SK-N-SH (cell line): Measurements from ENCODE around the gene CASKIN2. TPM values are rescaled to one million over a fixed set of nuclear protein-coding genes. Genes with fewer than 3 reads are reported as not detected.

Experiments used
- CTCF ChIA-PET: fragments of 300-600, 350-600 bp; formaldehyde crosslinking; extraction: SDS; loops from one replicate; lab custom pipeline; 2021; lab: Yijun Ruan, JAX
- POLR2A ChIA-PET: fragments of 350-600 bp; sonication (Branson Sonifier 250); formaldehyde crosslinking; extraction: SDS; loops from one replicate; lab custom pipeline; 2020; ENCODE audit warnings: antibody characterized with exemption, inconsistent platforms; lab: Yijun Ruan, JAX
- DNase-seq: peaks from one replicate; pipeline ENCODE4 v3.0.0; 2012
- H2AFZ ChIP-seq: fragments of 200-600 bp; sonication (generic); 2 replicates; pipeline ENCODE4 v1.8.1; 2016; ENCODE audit warnings: antibody characterized with exemption, mild to moderate bottlenecking, low read depth
- H3F3A ChIP-seq: fragments of 200-600 bp; sonication (generic); replicated peaks from 2 replicates; pipeline ENCODE3; 2016; ENCODE audit warnings: antibody characterized with exemption, mild to moderate bottlenecking; ENCODE audit not compliant: insufficient read depth
- H3K27ac ChIP-seq, 2 experiments: fragments of 200-500 bp in 1 of 2; fragments of 200-600 bp in 1 of 2; sonication (Bioruptor generic) in 1 of 2; sonication (generic), shearing (Covaris generic) in 1 of 2; 2 replicates each; pipeline versions ENCODE4 v1.5.1 to v1.6.1; 2014 to 2016; ENCODE audit warnings: low read depth in 2 of 2, inconsistent platforms in 1 of 2, low read length in 1 of 2, mild to moderate bottlenecking in 1 of 2, mixed read lengths in 1 of 2
- H3K27me3 ChIP-seq: fragments of 200-600 bp; sonication (generic), shearing (Covaris generic); 2 replicates; pipeline ENCODE4 v1.6.1; 2016; ENCODE audit warnings: mixed run types; ENCODE audit not compliant: insufficient read depth
- H3K36me3 ChIP-seq, 2 experiments: fragments of 200-500 bp in 1 of 2; fragments of 200-600 bp in 1 of 2; sonication (Bioruptor generic) in 1 of 2; sonication (generic) in 1 of 2; replicated peaks in 1 of 2; 2 replicates each; pipeline versions ENCODE3 to v1.5.1; 2014 to 2016; ENCODE audit warnings: low read length in 1 of 2, mild to moderate bottlenecking in 1 of 2; ENCODE audit not compliant: insufficient read depth in 2 of 2, control insufficient read depth in 1 of 2
- H3K4me1 ChIP-seq, 2 experiments: fragments of 200-500 bp in 1 of 2; fragments of 200-600 bp in 1 of 2; sonication (Bioruptor generic) in 1 of 2; sonication (generic), shearing (Covaris generic) in 1 of 2; 2 replicates each; pipeline versions ENCODE4 v1.5.1 to v1.6.1; 2014 to 2016; ENCODE audit warnings: low read depth in 1 of 2, low read length in 1 of 2, mixed run types in 1 of 2; ENCODE audit not compliant: insufficient read depth in 2 of 2, control insufficient read depth in 1 of 2
- H3K4me2 ChIP-seq: fragments of 200-600 bp; sonication (generic), shearing (Covaris generic); 2 replicates; pipeline ENCODE4 v1.6.1; 2017; ENCODE audit warnings: mixed run types
- H3K4me3 ChIP-seq, 2 experiments: fragments of 200-500 bp in 1 of 2; fragments of 200-600 bp in 1 of 2; sonication (Bioruptor generic) in 1 of 2; sonication (generic), shearing (Covaris generic) in 1 of 2; 2 replicates each; pipeline versions ENCODE4 v1.5.1 to v1.8.1; 2014 to 2016; ENCODE audit warnings: low read depth in 2 of 2, inconsistent platforms in 1 of 2, low read length in 1 of 2, mild to moderate bottlenecking in 1 of 2, mixed read lengths in 1 of 2, moderate library complexity in 1 of 2
- H3K79me2 ChIP-seq: fragments of 200-600 bp; sonication (generic); 2 replicates; pipeline ENCODE4 v1.8.1; 2017; ENCODE audit warnings: mild to moderate bottlenecking; ENCODE audit not compliant: insufficient read depth
- H3K9ac ChIP-seq: fragments of 200-600 bp; sonication (generic); 2 replicates; pipeline ENCODE4 v1.6.1; 2017; ENCODE audit warnings: mixed run types
- H3K9me2 ChIP-seq: fragments of 200-600 bp; sonication (generic); 2 replicates; pipeline ENCODE4 v1.6.1; 2017; ENCODE audit warnings: mixed run types
- H3K9me3 ChIP-seq: fragments of 200-600 bp; sonication (generic); 2 replicates; pipeline ENCODE4 v1.6.1; 2017; ENCODE audit warnings: mixed run types, mild to moderate bottlenecking, moderate library complexity
- H4K20me1 ChIP-seq: fragments of 200-600 bp; sonication (generic); 2 replicates; pipeline ENCODE4 v1.6.1; 2017; ENCODE audit warnings: mild to moderate bottlenecking, mixed run types; ENCODE audit not compliant: insufficient read depth
- EP300 ChIP-seq, 2 experiments: IDR thresholded peaks; 2 replicates each; pipeline versions ENCODE4 v1.4.0 to v1.6.1; 2012; ENCODE audit warnings: borderline replicate concordance in 1 of 2, low read depth in 1 of 2, low read length in 1 of 2
- FOSL2 ChIP-seq: IDR thresholded peaks from 2 replicates; pipeline ENCODE4 v1.4.0; 2012; ENCODE audit warnings: low read depth, mild to moderate bottlenecking, moderate library complexity, borderline replicate concordance
- FOXJ3 ChIP-seq: sonication (generic); formaldehyde crosslinking; IDR thresholded peaks from 2 replicates; pipeline ENCODE4 v1.5.1; 2020; ENCODE audit warnings: mild to moderate bottlenecking, missing genetic modification reagents
- IRF3 ChIP-seq: fragments of 150-350 bp; IDR thresholded peaks from 2 replicates; pipeline ENCODE4 v1.6.1; 2016; ENCODE audit warnings: mild to moderate bottlenecking, low read depth, low read length
- MAX ChIP-seq: IDR thresholded peaks from 2 replicates; pipeline ENCODE4 v1.4.0; 2012; ENCODE audit warnings: low read depth
- NRF1 ChIP-seq: IDR thresholded peaks from 2 replicates; pipeline ENCODE4 v1.6.1; 2012; ENCODE audit warnings: low read depth, mild to moderate bottlenecking, low read length
- PBX3 ChIP-seq: IDR thresholded peaks from 2 replicates; pipeline ENCODE4; 2012
- POLR2AphosphoS5 ChIP-seq: IDR thresholded peaks from 2 replicates; pipeline ENCODE4 v1.6.1; 2012; ENCODE audit warnings: low read depth, low read length
- RAD21 ChIP-seq: IDR thresholded peaks from 2 replicates; pipeline ENCODE4 v1.6.1; 2012; ENCODE audit warnings: mild to moderate bottlenecking, low read length
- RFX5 ChIP-seq: IDR thresholded peaks from 2 replicates; pipeline ENCODE4 v1.6.1; 2012; ENCODE audit warnings: mild to moderate bottlenecking, improper control_type of control experiment, low read length
- RXRA ChIP-seq: IDR thresholded peaks from 2 replicates; pipeline ENCODE4 v1.4.0; 2012; ENCODE audit warnings: low read depth, mild to moderate bottlenecking, borderline replicate concordance
- TEAD4 ChIP-seq: IDR thresholded peaks from 2 replicates; pipeline ENCODE4 v1.4.0; 2012; ENCODE audit warnings: mild to moderate bottlenecking, borderline replicate concordance; ENCODE audit not compliant: insufficient read depth
- USF1 ChIP-seq: IDR thresholded peaks from 2 replicates; pipeline ENCODE4 v1.4.0; 2012; ENCODE audit warnings: low read depth, borderline replicate concordance
- USF2 ChIP-seq: fragments of 150-350 bp; IDR thresholded peaks from 2 replicates; pipeline ENCODE4 v1.6.1; 2017; ENCODE audit warnings: antibody characterized with exemption, low read length, low read depth, borderline replicate concordance
- YY1 ChIP-seq: IDR thresholded peaks from 2 replicates; pipeline ENCODE4 v1.4.0; 2012; ENCODE audit warnings: low read depth, mild to moderate bottlenecking
- whole genome bisulfite sequencing: methylation state at CpG from one replicate; pipeline ENCODE4 v1.1.6; 2017; ENCODE audit warnings: low lambda C conversion rate; 5-methylcytosine and 5-hydroxymethylcytosine counted together
- polyA plus RNA-seq, 3 experiments: library from polyadenylated mRNA; depleted of rRNA; stranded (reverse); fragments of >200 nt; gene quantifications; 2 replicates each; pipeline ENCODE4 v1.2.3, GENCODE V29; 2012

CASKIN2 gene
- polyA plus RNA-seq, 1 of the 3 experiments (the other 2 are of a cell fraction), result 6.5 TPM

GRCh38 chr17:75476271-75476671 is 39.1 kb downstream of the CASKIN2 start:
- Histone ChIP-seq H3K9me3 (no peaks in the 10 kb centered on the region), H4K20me1 (peaks cover 22% of the 10 kb centered on the region; the same call in 1 of the 2 replicates), H2AFZ (no peak overlapping the region), H3K36me3 (peaks cover 21 to 27% of the 10 kb centered on the region in 2 experiments), H3F3A (no peaks in the 10 kb centered on the region), H3K4me2 (no peak overlapping the region), H3K9me2 (no peaks in the 10 kb centered on the region), H3K4me3 (no peak overlapping the region), H3K79me2 (0 out of 2 replicates have a peak, but pooled peaks cover 1% of the 10 kb centered on the region), H3K9ac (no peak overlapping the region), H3K27ac (no peak overlapping the region), H3K27me3 (no peaks in the 10 kb centered on the region), H3K4me1 (no peaks in the 10 kb centered on the region; a peak in 1 of 4 replicates)
- 93% methylated on average over 8 of the region's 8 CpGs for WGBS
- CTCF ChIA-PET, result interaction anchor here (0.8 to 1.8 kb wide), 5 partner anchors 9 to 157 kb away, joined by 3 to 6 read pairs (median 3); partner anchors contain the start of genes SMIM5 and TSEN54
- TF ChIP-seq USF2 (no peak), TEAD4 (no peak), YY1 (no peak), PBX3 (no peak), EP300 (IDR thresholded peaks at IDR 0.05; ENCODE audit: borderline replicate concordance in 1 of 2, low read depth in 1 of 2, low read length in 1 of 2) (no peak)
- POLR2A ChIA-PET, result interaction anchor here (1.1 kb wide), 2 partner anchors 20 to 23 kb away, joined by 3 to 4 read pairs; partner anchors contain the start of gene TMEM94
- DNase-seq, result no peak

- POLR2A ChIA-PET, result interaction anchor here (1.1 kb wide), 2 partner anchors 19 to 24 kb away, joined by 3 to 4 read pairs; partner anchors contain the start of gene TMEM94
- Histone ChIP-seq H3K36me3 (peaks cover 21 to 27% of the 10 kb centered on the region in 2 experiments), H2AFZ (no peak overlapping the region), H3K27me3 (no peaks in the 10 kb centered on the region), H3K9me2 (no peaks in the 10 kb centered on the region)
- CTCF ChIA-PET, result interaction anchor here (0.9 kb wide), 2 partner anchors 36 to 157 kb away, joined by 3 read pairs; partner anchors contain the start of gene SMIM5
- no peak for TF ChIP-seq YY1
- no peak for TF ChIP-seq RFX5
- TF ChIP-seq MAX, result no peak
- TF ChIP-seq IRF3, result no peak
- no peak for TF ChIP-seq POLR2AphosphoS5
- no peak for TF ChIP-seq RXRA
- TF ChIP-seq USF1, result no peak
- no peak for TF ChIP-seq RAD21
- no peak for TF ChIP-seq NRF1
- TF ChIP-seq FOSL2, result no peak
- no peak for TF ChIP-seq FOXJ3
- TF ChIP-seq, all 33 proteins: peak for 0
- DNase-seq, result no peak
- H3K4me3 ChIP-seq, result no peak overlapping the region
- H3K4me1 ChIP-seq, result no peaks in the 10 kb centered on the region
- H3K9ac ChIP-seq, result no peak overlapping the region
- H3K9me3 ChIP-seq, result no peaks in the 10 kb centered on the region
- H3F3A ChIP-seq, result no peaks in the 10 kb centered on the region
- peaks cover 17% of the 10 kb centered on the region; the same call in 1 of the 2 replicates for H4K20me1 ChIP-seq
- no peaks in the 10 kb centered on the region for H3K79me2 ChIP-seq
- no peak overlapping the region for H3K27ac ChIP-seq
- WGBS, result 88% methylated on average over 3 of the region's 3 CpGs
- H3K4me2 ChIP-seq, result no peak overlapping the region; the same call in 1 of the 2 replicates
These were observed 39.5 kb downstream of the CASKIN2 start for GRCh38 chr17:75475851-75476250.
